Pancreas (tissue), 10 donors: ENCODE results near the gene UBAP1. TPM values are rescaled to one million over a fixed set of nuclear protein-coding genes. Genes with fewer than 3 reads are reported as not detected.
A peak's percentile ranks its signal among the peaks of the same experiment; 100 is the strongest.
"Not testable (repeated sequence)": the region's sequence is repeated elsewhere in the genome, so short reads cannot be mapped to it uniquely, and the experiment has no call there.

ENCODE experiments used
- ATAC-seq, 4 donors: fragments of 200-7000 bp; cut with Tn5 transposase; one replicate each; pipeline versions ENCODE4 v1.8.0 to v1.9.1; 2020; ENCODE audit warnings: mild to moderate bottlenecking in 4 of 4, moderate library complexity in 4 of 4
- DNase-seq, 6 donors: peaks; one replicate each; pipeline ENCODE4 v3.0.0-alpha.2; 2020
- FAIRE-seq: peaks from 2 replicates; lab custom pipeline; 2012; peaks lifted over from hg19 to GRCh38; lab: Jason Lieb, UNC
- H3K27ac ChIP-seq, 4 donors: fragments of 200-600 bp; sonication (generic); 1 replicate in 3 of 4; 2 replicates in 1 of 4; pipeline versions ENCODE4 v1.5.0 to v1.8.0; 2020
- H3K27me3 ChIP-seq, 4 donors: fragments of 200-600 bp; one replicate each; pipeline ENCODE4 v1.8.0; 2021
- H3K36me3 ChIP-seq, 3 donors: fragments of 200-600 bp; sonication (generic) in 1 of 3; one replicate each; pipeline versions ENCODE4 v1.5.0 to v1.8.0; 2020 to 2021
- H3K4me1 ChIP-seq, 3 donors: fragments of 200-600 bp; one replicate each; pipeline ENCODE4 v1.8.0; 2021
- H3K4me3 ChIP-seq, 4 donors: fragments of 200-600 bp; sonication (generic) in 2 of 4; one replicate each; pipeline versions ENCODE4 v1.5.0 to v1.8.0; 2020 to 2021
- H3K9me3 ChIP-seq, 4 donors: fragments of 200-600 bp; one replicate each; pipeline ENCODE4 v1.8.0; 2021
- WGBS, 2 donors: extraction: QIAGEN DNeasy Blood & Tissue Kit; methylation state at CpG; one replicate each; pipeline ENCODE4 v1.1.7; 2013; 5-methylcytosine and 5-hydroxymethylcytosine counted together
- intact Hi-C, 3 donors: fragments of 100-400 bp; cut with DNase I; formaldehyde crosslinking; loops; one replicate each; pipeline versions ENCODE4 v1.11.1 to v1.14.2; 2022
- polyA plus RNA-seq, 2 donors: library from polyadenylated mRNA; stranded (reverse); fragments of 200-250 nt; gene quantifications; one replicate each; pipeline ENCODE4 v1.2.3, GENCODE V29; 2013
- total RNA-seq, 6 donors: library from RNA; stranded (reverse); fragmentation: NEBNext Ultra II Directional in 4 of 6; extraction: Animal tissue kit (Norgen Biotek cat#: 25700) in 4 of 6; gene quantifications; one replicate each; pipeline versions ENCODE4 v1.2.1 to v1.2.4, GENCODE V29; 2021 to 2023
- TF ChIP-seq, protein P1 (sequence below), 4 donors: fragments of 200-600 bp; sonication (generic) in 3 of 4; IDR thresholded peaks; one replicate each; pipeline versions ENCODE4 v1.5.0 to v1.8.0; 2021; ENCODE audit warnings: antibody characterized with exemption in 4 of 4
- donor health status: healthy with polysubstance abuse.
- donor health status: DM: no; HTN: no; CAD: no; lungs with moderate emphysema.
- donor health status: DM: no; HTN: no; CAD: no.
- donor health status: control.
- donor health status: control.
- donor health status: Bipolar disorder and iron deficiency.
- donor health status: DM: yes; HTN: yes; CAD: no.
- donor health status: DM: no; HTN: no; CAD: no.
- donor health status: DM: no; HTN: no; CAD: no.
- donor health status: DM: yes; HTN: yes; CAD: no.

UBAP1 gene
- total and polyA plus RNA-seq, 8 donors, result 12.1 to 25.6 (median 17.0) TPM

DNA sequence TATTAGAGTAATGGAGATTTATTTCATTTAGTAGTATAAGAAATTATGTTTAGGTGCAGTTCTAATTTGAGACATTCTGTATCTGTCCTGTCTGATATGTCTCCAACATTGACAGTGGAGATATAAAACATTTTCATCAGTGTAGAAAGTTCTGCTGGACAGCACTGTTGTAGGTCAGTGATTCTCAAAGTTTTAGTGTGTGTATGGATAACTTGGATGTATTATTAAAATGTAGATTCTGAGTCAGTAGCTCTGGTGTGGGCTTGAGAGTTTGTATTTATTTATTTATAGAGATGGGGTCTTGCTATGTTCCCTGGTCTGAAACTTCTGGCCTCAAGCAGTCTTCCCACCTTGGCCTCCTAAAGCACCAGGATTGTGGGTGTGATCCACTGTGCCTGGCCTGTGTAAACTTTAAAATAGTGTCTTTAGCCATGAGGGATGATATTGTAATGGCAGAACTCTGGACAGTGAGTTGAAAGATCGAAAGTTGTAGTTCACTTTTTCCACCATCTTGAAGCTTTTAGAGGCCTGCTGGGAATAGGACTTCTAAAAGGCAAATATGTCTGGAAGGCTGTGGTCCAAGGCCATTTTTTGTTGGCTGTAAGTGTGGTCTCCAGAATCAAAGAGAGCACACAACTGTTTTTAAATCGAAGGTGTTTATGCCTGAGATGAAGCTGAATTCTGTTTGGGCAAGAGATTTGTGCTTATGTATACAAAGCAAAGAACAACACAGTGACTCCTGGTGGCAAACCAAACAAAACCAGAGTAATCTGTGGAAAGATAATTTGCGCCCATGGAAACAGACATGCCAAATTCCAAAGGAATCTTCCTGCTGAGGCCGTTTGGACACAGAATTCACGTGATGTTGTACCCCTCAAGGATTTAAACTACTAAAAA lies 12.4 kb downstream of the UBAP1 start:
- FAIRE-seq, result no peak
- ATAC-seq, result peak in 3 of 4 donors; percentile 40 to 45 (median 41)
- Histone ChIP-seq H3K9me3 (no peaks in the 10 kb centered on the region), H3K4me3 (no peak overlapping the region), H3K4me1 (peaks cover 20 to 36% (median 30%) of the 10 kb centered on the region in 3 donors), H3K27ac (peak overlapping the region in 1 of 4 donors; percentile 30), H3K36me3 (no peaks in the 10 kb centered on the region), H3K27me3 (no peaks in the 10 kb centered on the region)
- WGBS, 2 donors, result 24 to 27% methylated on average over 5 of the region's 5 CpGs
- TF ChIP-seq, protein P1, sequence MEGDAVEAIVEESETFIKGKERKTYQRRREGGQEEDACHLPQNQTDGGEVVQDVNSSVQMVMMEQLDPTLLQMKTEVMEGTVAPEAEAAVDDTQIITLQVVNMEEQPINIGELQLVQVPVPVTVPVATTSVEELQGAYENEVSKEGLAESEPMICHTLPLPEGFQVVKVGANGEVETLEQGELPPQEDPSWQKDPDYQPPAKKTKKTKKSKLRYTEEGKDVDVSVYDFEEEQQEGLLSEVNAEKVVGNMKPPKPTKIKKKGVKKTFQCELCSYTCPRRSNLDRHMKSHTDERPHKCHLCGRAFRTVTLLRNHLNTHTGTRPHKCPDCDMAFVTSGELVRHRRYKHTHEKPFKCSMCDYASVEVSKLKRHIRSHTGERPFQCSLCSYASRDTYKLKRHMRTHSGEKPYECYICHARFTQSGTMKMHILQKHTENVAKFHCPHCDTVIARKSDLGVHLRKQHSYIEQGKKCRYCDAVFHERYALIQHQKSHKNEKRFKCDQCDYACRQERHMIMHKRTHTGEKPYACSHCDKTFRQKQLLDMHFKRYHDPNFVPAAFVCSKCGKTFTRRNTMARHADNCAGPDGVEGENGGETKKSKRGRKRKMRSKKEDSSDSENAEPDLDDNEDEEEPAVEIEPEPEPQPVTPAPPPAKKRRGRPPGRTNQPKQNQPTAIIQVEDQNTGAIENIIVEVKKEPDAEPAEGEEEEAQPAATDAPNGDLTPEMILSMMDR (IDR thresholded peaks at IDR 0.05), result no peak
- intact Hi-C loops, result no loop called here
- DNase-seq, result no peak

- FAIRE-seq (no peak), DNase-seq (no peak), ATAC-seq (no peak)
- no peak overlapping the region for H3K4me3 ChIP-seq
- intact Hi-C loops, result no loop called here
- H3K9me3 ChIP-seq, result no peaks in the 10 kb centered on the region
- H3K4me1 ChIP-seq, result peaks cover 11 to 15% (median 13%) of the 10 kb centered on the region in 3 donors
- 42 to 48% methylated on average over 1 of the region's 1 CpG for WGBS, 2 donors
- TF ChIP-seq, protein P1 (IDR thresholded peaks at IDR 0.05), result no peak
- H3K36me3 ChIP-seq, result no peaks in the 10 kb centered on the region
- peak overlapping the region in 1 of 4 donors; percentile 22 for H3K27ac ChIP-seq
- H3K27me3 ChIP-seq, result no peaks in the 10 kb centered on the region
These were observed 16.3 kb downstream of the UBAP1 start for GRCh38 chr9:34195143-34195542.

- intact Hi-C loops, DNase-seq, ATAC-seq, H3K36me3 ChIP-seq, H3K4me1 ChIP-seq, H3K4me3 ChIP-seq, FAIRE-seq, H3K27me3 ChIP-seq, H3K9me3 ChIP-seq, H3K27ac ChIP-seq: not testable (repeated sequence)
- WGBS, 2 donors, result 97% methylated on average over 4 of the region's 4 CpGs
These were observed 18.4 kb downstream of the UBAP1 start for GRCh38 chr9:34197286-34197685.

GRCh38 chr9:34197756-34198711 lies 19.2 kb downstream of the UBAP1 start:
- DNase-seq (peak in 3 of 6 donors; percentile 39 to 48 (median 42)), ATAC-seq (peak; percentile 60 to 79 (median 70)), FAIRE-seq (no peak)
- Histone ChIP-seq H3K4me1 (peaks cover 0 to 8% (median 4%) of the 10 kb centered on the region in 3 donors), H3K36me3 (no peaks in the 10 kb centered on the region), H3K27me3 (no peaks in the 10 kb centered on the region), H3K27ac (no peak overlapping the region), H3K9me3 (no peaks in the 10 kb centered on the region), H3K4me3 (no peak overlapping the region)
- TF ChIP-seq, protein P1 (IDR thresholded peaks at IDR 0.05), result no peak
- intact Hi-C loops, result no loop called here
- WGBS, 2 donors, result 56% methylated on average over 6 of the region's 6 CpGs

DNA sequence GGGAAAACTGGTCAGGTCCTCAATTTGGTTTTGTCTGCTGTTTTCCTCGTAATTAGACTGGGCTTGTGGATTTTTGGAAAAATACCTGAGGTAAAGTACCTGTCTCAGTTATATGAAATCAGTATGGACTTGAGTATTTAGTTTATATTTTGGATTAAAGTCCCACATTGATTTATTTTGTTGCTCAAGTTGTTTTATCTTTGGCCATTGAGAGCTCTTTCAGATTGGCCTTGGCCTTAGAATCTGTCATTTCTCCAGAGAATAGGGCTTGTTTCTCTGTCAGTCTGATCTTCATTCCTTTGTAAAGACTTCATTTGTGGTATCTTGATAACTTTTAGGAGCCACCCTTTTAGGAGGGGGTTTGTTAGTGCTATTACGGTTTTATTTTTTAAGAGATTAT lies 21.2 kb downstream of the UBAP1 start:
- H3K4me1 ChIP-seq, result peaks cover 0 to 8% (median 4%) of the 10 kb centered on the region in 3 donors
- no peak overlapping the region for H3K4me3 ChIP-seq
- 84 to 88% methylated on average over 2 of the region's 2 CpGs for WGBS, 2 donors
- H3K27ac ChIP-seq, result no peak overlapping the region
- no peak for ATAC-seq
- H3K36me3 ChIP-seq, result no peaks in the 10 kb centered on the region
- intact Hi-C loops, result no loop called here
- no peak for DNase-seq
- H3K27me3 ChIP-seq, result no peaks in the 10 kb centered on the region
- TF ChIP-seq, protein P1 (IDR thresholded peaks at IDR 0.05), result no peak
- FAIRE-seq, result no peak
- H3K9me3 ChIP-seq, result no peaks in the 10 kb centered on the region
